ENCODE data around the gene BACE2.

The BACE2 gene

DNA sequence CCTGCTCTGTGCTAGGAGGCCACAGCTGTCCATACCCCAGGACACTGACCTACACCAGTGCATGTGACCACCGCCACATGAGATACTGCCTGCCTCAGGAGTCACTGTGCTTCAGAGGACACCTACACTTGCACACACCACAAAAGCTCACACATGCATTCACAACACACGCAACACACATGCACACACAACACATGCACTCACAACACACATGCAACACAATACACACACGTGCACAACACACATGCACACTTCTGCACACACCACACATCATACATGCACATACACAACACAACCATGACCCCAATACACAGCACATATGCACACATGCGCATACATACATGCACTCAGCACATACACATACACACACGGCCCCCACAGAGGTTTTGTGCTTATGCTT lies 28.7 kb upstream of the BACE2 start (continued):
- TF ChIP-seq ZNF654 (tag by site-specific recombination; IDR thresholded peaks at IDR 0.05; ENCODE audit: low read depth) (no peak), PRDM4 (tag by site-specific recombination; IDR thresholded peaks at IDR 0.05) (no peak)

DNA sequence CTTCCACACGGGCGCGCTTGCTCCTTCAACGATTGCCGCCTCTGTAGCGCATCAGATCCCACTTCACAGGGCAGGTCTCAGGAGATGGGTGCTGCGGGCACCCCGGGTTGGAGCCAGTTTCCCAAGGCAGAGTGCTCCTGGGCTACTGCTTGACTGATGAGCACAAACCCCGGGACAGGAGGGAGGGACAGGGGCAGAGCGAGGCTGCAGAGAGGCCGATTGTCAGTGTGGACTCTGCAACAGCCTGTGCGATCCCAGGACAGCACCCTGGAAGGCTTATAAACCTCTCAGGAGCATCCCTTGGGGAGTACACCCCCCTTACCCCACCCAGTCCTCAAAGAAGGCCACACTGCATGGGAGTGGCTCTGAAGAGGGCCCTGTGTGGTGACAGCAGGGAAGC lies 28.0 kb upstream of the BACE2 start:
- H3K4me1 ChIP-seq (ENCODE audit: control insufficient read depth, insufficient read depth, low read length): no peaks in the 10 kb centered on the region
- ChIA-PET POLR2A (no interaction called here), CTCF (interaction anchor here (1.1 kb wide), 1 partner anchor 31 kb away, joined by 4 read pairs; no protein-coding TSS in a partner anchor)
- H3K9me3 ChIP-seq (ENCODE audit: control insufficient read depth, insufficient read depth, low read depth, low read length): no peaks in the 10 kb centered on the region
- H3K36me3 ChIP-seq (ENCODE audit: control insufficient read depth in 2 of 2, insufficient read depth in 1 of 2, low read length in 2 of 2): no peaks in the 10 kb centered on the region
- no peak overlapping the region for H3K4me3 ChIP-seq (ENCODE audit: low read depth, low read length)
- H3K27ac ChIP-seq (ENCODE audit: extremely low read depth, low read depth, low read length): no peak overlapping the region
- TF ChIP-seq ZNF768 (tag by site-specific recombination; IDR thresholded peaks at IDR 0.05) (no peak), ZNF248 (tag by site-specific recombination; IDR thresholded peaks at IDR 0.05) (no peak), ZXDB (tag by site-specific recombination; IDR thresholded peaks at IDR 0.05) (no peak), WT1 (tag by site-specific recombination; IDR thresholded peaks at IDR 0.05) (no peak), ZNF621 (tag by site-specific recombination; IDR thresholded peaks at IDR 0.05) (no peak), MZF1 (tag by site-specific recombination; IDR thresholded peaks at IDR 0.05; ENCODE audit: borderline replicate concordance) (no peak), PRDM4 (tag by site-specific recombination; IDR thresholded peaks at IDR 0.05) (no peak), TRIM28 (IDR thresholded peaks at IDR 0.05; ENCODE audit: borderline replicate concordance, low read length) (no peak), ZNF202 (tag by site-specific recombination; IDR thresholded peaks at IDR 0.05; ENCODE audit: borderline replicate concordance) (no peak), ZNF19 (tag by site-specific recombination; IDR thresholded peaks at IDR 0.05; ENCODE audit: low read depth) (no peak), PRDM6 (tag by site-specific recombination; IDR thresholded peaks at IDR 0.05) (no peak), ZNF449 (tag by site-specific recombination; IDR thresholded peaks at IDR 0.05) (no peak), ZNF18 (tag by site-specific recombination; IDR thresholded peaks at IDR 0.05) (no peak), ZNF10 (tag by site-specific recombination; IDR thresholded peaks at IDR 0.05) (no peak), SP2 (tag by site-specific recombination; IDR thresholded peaks at IDR 0.05) (no peak), ZBTB17 (tag by site-specific recombination; IDR thresholded peaks at IDR 0.05) (no peak), ZNF837 (tag by site-specific recombination; IDR thresholded peaks at IDR 0.05) (no peak)
